GM19239 (cell line): ENCODE measurements around the gene HDHD3.
"Not testable (repeated sequence)": the region's sequence is repeated elsewhere in the genome, so short reads cannot be mapped to it uniquely, and the experiment has no call there.

Source experiments
- DNase-seq: peaks from one replicate; pipeline ENCODE4 v3.0.0; 2011; ENCODE audit warnings: low spot score; ENCODE audit not compliant: insufficient read length
- FAIRE-seq: peaks from 2 replicates; lab custom pipeline; 2011; peaks lifted over from hg19 to GRCh38; lab: Jason Lieb, UNC

The HDHD3 gene, protein sequence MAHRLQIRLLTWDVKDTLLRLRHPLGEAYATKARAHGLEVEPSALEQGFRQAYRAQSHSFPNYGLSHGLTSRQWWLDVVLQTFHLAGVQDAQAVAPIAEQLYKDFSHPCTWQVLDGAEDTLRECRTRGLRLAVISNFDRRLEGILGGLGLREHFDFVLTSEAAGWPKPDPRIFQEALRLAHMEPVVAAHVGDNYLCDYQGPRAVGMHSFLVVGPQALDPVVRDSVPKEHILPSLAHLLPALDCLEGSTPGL

GRCh38 chr9:113376634-113377567, at the start of gene HDHD3:
Gene HDHD3, minus strand, starts transcription at chr9:113376986. Its CDS starts 2,632 bp downstream, at chr9:113374354.
- FAIRE-seq (peak; percentile 71), DNase-seq (peak; percentile 82)

DNA sequence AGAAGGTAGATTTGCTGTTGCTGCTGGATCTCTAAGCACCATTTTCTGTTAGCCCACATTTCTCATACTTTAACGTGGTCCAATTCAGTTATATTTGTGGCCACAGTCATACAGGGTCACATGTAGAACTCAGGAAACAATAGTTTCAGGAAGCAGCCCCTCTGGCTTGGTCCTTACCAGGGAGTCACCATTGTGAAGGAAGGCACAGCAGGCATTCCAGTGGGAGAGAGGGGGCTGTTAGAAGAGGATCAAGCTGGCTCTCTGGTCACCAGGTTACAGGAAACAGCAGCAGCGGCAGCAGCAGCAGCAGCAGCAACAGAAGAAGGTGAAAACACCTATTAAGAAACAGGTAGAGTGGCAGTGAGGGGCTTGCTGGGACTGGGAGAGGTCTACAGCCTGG, 48.3 kb upstream of the HDHD3 start:
- DNase-seq (no peak), FAIRE-seq (no peak)

GRCh38 chr9:113421726-113422125, 44.9 kb upstream of the HDHD3 start:
- FAIRE-seq, result no peak
- DNase-seq, result no peak

DNA sequence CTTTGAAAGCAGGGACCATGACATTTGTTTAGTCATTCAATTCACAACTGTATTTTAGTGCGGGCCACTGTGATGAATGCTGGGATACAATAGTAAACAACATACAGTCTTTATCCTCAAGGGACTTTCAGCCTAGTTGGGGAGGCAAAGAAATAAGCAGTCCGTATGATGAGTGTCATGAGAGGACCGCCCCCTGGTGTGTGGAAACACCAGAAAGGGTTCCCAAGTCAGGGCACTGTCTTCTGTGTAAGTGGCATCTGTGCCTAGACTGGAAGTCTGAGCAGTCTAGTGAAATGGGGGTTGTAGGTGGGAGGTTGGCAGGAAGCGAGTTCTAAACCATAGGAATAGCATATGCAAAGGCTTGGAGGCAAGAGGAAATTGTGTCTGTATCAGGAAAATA, 40.6 kb upstream of the HDHD3 start:
- FAIRE-seq, result no peak
- DNase-seq, result no peak

DNA sequence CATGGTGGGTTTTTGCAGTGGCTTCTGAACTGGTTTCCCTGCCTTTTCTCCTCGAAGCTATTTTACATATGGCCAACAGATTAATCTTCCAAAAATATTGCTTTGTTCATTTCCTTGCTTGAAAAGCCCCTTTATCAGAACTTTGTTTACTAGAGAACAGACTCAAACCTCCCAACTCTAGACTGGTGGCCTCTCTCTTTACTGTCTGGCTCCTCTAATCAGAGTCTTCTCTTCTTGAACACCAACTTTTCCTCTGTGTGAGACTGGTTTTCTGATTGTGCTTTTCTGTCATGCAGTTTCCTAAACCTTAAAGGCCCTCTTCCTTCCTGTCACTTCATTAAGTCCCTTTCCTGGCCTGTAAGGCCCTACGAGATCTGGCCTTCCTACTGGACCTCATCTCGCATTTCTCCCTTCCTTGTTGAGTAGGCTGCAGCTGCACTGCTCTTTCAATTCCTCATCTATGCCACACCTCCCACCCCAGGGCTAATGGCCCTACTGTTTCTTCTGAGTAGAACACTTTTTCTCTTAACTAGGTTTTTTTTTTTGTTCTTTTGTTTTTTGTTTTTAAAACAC, 39.4 kb upstream of the HDHD3 start:
- DNase-seq (peak; percentile 41), FAIRE-seq (peak; percentile 98)

DNA sequence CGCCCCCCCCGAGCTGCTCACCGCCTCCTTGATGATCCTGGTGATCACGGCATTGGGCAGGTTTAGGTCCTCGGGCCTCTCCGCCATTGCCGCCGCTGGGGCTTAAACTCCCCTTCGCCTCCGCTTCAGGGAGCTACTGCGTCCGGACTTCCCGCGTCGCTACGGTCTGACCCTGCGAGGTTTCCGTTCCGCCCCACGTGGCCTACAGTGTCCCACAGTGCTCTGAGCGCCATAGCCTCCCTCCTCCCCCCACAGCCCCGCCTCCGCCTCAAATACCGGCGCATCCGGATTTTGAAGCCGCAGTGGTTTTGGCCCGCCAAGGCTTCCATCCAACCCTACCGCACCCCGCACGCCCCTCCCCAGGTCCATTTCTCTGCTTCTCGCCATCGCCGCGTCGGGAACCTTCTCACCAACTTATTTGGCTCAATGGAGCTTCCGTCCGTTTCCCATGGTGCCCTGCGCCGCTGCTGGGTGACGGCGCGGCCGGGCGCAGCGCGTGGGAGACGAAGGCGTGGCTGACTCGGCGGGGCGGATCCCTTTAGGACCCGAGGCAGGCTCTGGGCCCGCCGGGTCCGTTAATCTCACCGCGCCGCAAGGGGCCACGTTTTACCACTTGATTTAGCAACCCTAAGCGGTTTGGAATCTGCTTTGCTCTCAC, 33.5 kb upstream of the HDHD3 start, which contains the start of the genes C9orf43 and POLE3:
TSS of gene C9orf43 (plus strand) at position 541 of the 658 bp plus-strand sequence. CDS start 2,747 bp downstream, outside the sequence.
TSS of gene POLE3 (minus strand) at position 469 of the 658 bp plus-strand sequence. CDS start at position 87, 382 bp downstream.
- DNase-seq (peak; percentile 69), FAIRE-seq (peak; percentile 87)

GRCh38 chr9:113409883-113410206, 33.1 kb upstream of the HDHD3 start:
- FAIRE-seq (no peak), DNase-seq (no peak)

- FAIRE-seq, result no peak
- no peak for DNase-seq
These were observed 32.7 kb upstream of the HDHD3 start for GRCh38 chr9:113409481-113409880.

- not testable (repeated sequence) for DNase-seq
- FAIRE-seq, result peak; percentile 79
These were observed 30.2 kb upstream of the HDHD3 start for GRCh38 chr9:113406873-113407511.

DNA sequence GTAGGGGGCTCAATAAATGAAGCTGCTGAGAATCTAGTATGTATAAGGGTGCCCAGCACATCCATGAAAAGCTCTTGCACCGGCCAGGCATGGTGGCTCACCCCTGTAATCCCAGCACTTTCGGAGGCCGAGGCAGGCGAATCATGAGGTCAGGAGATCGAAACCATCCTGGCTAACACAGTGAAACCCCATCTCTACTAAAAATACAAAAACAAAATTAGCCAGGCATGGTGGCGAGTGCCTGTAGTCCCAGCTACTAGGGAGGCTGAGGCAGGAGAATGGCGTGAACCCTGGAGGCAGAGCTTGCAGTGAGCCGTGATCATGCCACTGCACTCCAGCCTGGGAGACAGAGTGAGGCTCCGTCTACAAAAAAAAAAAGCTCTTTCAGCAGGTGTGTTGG, 29.6 kb upstream of the HDHD3 start:
- not testable (repeated sequence) for DNase-seq, FAIRE-seq

GRCh38 chr9:113403646-113404045, 26.9 kb upstream of the HDHD3 start:
- DNase-seq, result no peak
- no peak for FAIRE-seq

DNA sequence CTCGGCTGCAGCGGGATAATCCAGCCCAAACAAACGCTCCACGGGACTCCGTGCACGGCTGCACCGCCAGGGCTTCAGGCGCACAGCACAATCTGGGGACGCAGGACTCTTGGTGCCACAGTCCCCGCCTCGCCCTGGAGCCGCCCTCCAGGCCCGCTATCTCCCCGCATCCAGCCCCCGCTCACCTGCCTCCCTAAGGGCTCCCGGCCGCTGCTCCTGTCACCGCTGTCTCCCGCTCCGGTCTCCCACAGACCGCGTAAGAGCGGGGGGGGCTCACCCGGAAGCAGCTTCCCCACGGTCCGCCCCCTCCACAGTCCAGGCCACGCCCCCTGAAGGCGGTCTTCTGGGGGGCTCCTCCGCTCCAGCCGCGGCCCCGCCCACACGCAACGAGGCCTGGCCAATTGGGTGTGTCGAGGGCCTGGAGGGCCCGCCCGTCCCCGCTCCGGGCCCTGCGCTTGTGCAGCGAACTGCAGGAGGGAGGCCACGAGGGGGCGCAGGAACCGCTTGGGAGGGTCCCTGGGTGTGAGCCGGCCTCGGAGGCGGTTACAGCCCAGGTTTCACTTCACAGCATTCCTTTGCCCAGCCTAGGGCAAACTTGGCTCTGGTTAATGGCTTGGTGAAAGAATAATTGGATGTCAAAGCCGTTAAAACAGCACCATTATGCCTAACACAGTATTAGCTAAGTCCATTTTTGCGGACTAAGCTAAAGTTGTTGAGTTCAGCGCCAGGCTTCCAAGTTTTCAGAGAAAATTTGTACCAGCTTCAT, 24.4 kb upstream of the HDHD3 start, which contains the start of gene ALAD:
TSS of gene ALAD (minus strand) at position 258 of the 766 bp plus-strand sequence. CDS start 7,725 bp downstream, outside the sequence.
- FAIRE-seq (peak; percentile 90), DNase-seq (peak; percentile 92)

GRCh38 chr9:113399646-113400200, 22.9 kb upstream of the HDHD3 start:
- FAIRE-seq (no peak), DNase-seq (no peak)

- DNase-seq, result no peak
- no peak for FAIRE-seq
These were observed 22.0 kb upstream of the HDHD3 start for GRCh38 chr9:113398796-113399195.

- FAIRE-seq, result no peak
- DNase-seq, result no peak
These were observed 20.4 kb upstream of the HDHD3 start for GRCh38 chr9:113397203-113397631.

GRCh38 chr9:113395000-113395861, 18.4 kb upstream of the HDHD3 start:
- FAIRE-seq, result no peak
- no peak for DNase-seq

GRCh38 chr9:113393281-113393680, 16.5 kb upstream of the HDHD3 start:
- DNase-seq, result no peak
- no peak for FAIRE-seq

DNA sequence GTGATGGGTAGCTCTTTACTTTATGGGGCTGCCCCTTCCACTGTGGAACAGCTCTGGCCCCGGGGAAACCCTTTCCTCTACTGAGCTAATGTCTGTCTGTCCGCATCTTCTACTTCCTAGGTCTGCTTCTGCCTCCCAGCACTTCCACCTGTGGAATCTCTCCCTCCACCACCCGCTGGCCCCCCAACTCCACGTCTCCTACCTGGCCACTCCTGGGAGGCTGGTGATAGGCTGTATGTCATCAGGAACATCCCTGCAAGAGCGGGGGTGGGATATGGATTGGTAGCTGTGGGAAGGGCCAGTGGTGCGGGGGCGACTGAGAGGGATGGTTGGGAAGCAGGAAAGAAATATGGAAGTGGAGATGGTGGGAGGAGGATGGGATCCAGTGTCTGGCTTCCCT, 15.1 kb upstream of the HDHD3 start:
- no peak for FAIRE-seq
- DNase-seq, result no peak
